ENCODE results near the gene CLCA1.

- TF ChIP-seq POLR2A (IDR thresholded peaks at IDR 0.05) (no peak), CTCF (IDR thresholded peaks at IDR 0.05) (no peak)
Measured at GRCh38 chr1:86466986-86467385, 1.7 kb upstream of the CLCA1 start.

All from ovary (tissue), 3 donors.